K562 (cell line): Measurements from ENCODE around the gene PNPLA1. TPM values are rescaled to one million over a fixed set of nuclear protein-coding genes. Genes with fewer than 3 reads are reported as not detected.

Experiments
- ATAC-seq: fragments of 200-7000 bp; cut with Tn5 transposase; 3 replicates; pipeline ENCODE4 v1.9.1; 2020; ENCODE audit warnings: moderate library complexity
- BruUV-seq: library from RNA; stranded (reverse); fragments of 400-500 nt; replicated peaks from 2 replicates; lab custom pipeline; 2021; lab: Mats Ljungman, UMichigan
- CTCF ChIA-PET: fragments of 300-600 bp; formaldehyde crosslinking; extraction: SDS; loops from one replicate; lab custom pipeline; 2021; ENCODE audit warnings: low intra/inter-chr PET ratio; lab: Yijun Ruan, JAX
- POLR2A ChIA-PET: fragments of 300-600, 350-650 bp; sonication (Branson Sonifier 250); formaldehyde crosslinking; extraction: SDS; loops from one replicate; lab custom pipeline; 2021; ENCODE audit warnings: antibody characterized with exemption, inconsistent platforms; lab: Yijun Ruan, JAX
- DNase-seq, 4 experiments: peaks; one replicate each; pipeline versions ENCODE4 v3.0.0 to v3.0.0-alpha.2; 2011 to 2018; ENCODE audit warnings: low spot score in 3 of 4, mixed read lengths in 3 of 4; ENCODE audit errors: extremely low read depth in 1 of 4
- FAIRE-seq: peaks from 2 replicates; lab custom pipeline; 2011; peaks lifted over from hg19 to GRCh38; lab: Jason Lieb, UNC
- H2AFZ ChIP-seq: 2 replicates; pipeline ENCODE4 v1.6.0; 2011; ENCODE audit warnings: low read depth, low read length, control low read depth, inconsistent platforms
- H3K27ac ChIP-seq: fragments of 200-600 bp; 3 replicates; pipeline ENCODE4 v1.8.0; 2011; ENCODE audit warnings: low read depth, mild to moderate bottlenecking, control low read depth, inconsistent platforms, low read length, moderate library complexity, mixed read lengths; ENCODE audit errors: extremely low read depth
- H3K27me3 ChIP-seq, 2 experiments: fragments of 300-600 bp in 1 of 2; 2 replicates in 1 of 2; 3 replicates in 1 of 2; pipeline versions ENCODE4 v1.6.0 to v1.8.0; 2011; ENCODE audit warnings: inconsistent platforms in 2 of 2, low read length in 2 of 2, mild to moderate bottlenecking in 1 of 2, mixed read lengths in 1 of 2, moderate library complexity in 1 of 2; ENCODE audit not compliant: control insufficient read depth in 2 of 2, insufficient read depth in 2 of 2
- H3K36me3 ChIP-seq: fragments of 300-600 bp; 3 replicates; pipeline ENCODE4 v1.8.0; 2011; ENCODE audit warnings: mild to moderate bottlenecking, low read length, inconsistent platforms; ENCODE audit not compliant: control insufficient read depth, insufficient read depth
- H3K4me1 ChIP-seq, 2 experiments: fragments of 200-600 bp in 1 of 2; replicated peaks in 1 of 2; 2 replicates in 1 of 2; 3 replicates in 1 of 2; pipeline versions ENCODE4 v1.5.1 to v1.8.0; 2011; ENCODE audit warnings: inconsistent platforms in 2 of 2, low read length in 2 of 2, mild to moderate bottlenecking in 1 of 2, mixed read lengths in 1 of 2, moderate library complexity in 1 of 2; ENCODE audit not compliant: control insufficient read depth in 2 of 2, insufficient read depth in 2 of 2
- H3K4me2 ChIP-seq: 2 replicates; pipeline ENCODE4 v1.6.1; 2011; ENCODE audit warnings: low read length, control low read depth, inconsistent platforms, mixed read lengths; ENCODE audit not compliant: insufficient read depth
- H3K4me3 ChIP-seq: fragments of 200-600 bp; sonication (generic), shearing (Covaris generic); 2 replicates; pipeline ENCODE4 v1.5.1; 2016; ENCODE audit warnings: control low read depth, inconsistent platforms
- H3K79me2 ChIP-seq: fragments of 200-600 bp; 3 replicates; pipeline ENCODE4 v1.8.0; 2011; ENCODE audit warnings: low read length, inconsistent platforms; ENCODE audit not compliant: control insufficient read depth, insufficient read depth
- H3K9ac ChIP-seq, 2 experiments: 2 replicates each; pipeline versions ENCODE4 v1.6.0 to v1.6.1; 2011; ENCODE audit warnings: low read depth in 2 of 2, low read length in 2 of 2, control low read depth in 1 of 2, inconsistent platforms in 1 of 2, mild to moderate bottlenecking in 1 of 2, mixed read lengths in 1 of 2; ENCODE audit not compliant: insufficient read depth in 1 of 2
- H3K9me1 ChIP-seq: one replicate; pipeline ENCODE4 v1.6.0; 2011; ENCODE audit warnings: inconsistent platforms, mild to moderate bottlenecking, low read length, moderate library complexity; ENCODE audit not compliant: control insufficient read depth, insufficient read depth
- H3K9me3 ChIP-seq: replicated peaks from 2 replicates; pipeline ENCODE4 v1.5.1; 2011; ENCODE audit warnings: low read depth, low read length, inconsistent platforms; ENCODE audit not compliant: control insufficient read depth, insufficient read depth
- H4K20me1 ChIP-seq: replicated peaks from 2 replicates; pipeline ENCODE4 v1.6.1; 2011; ENCODE audit warnings: low read length, inconsistent platforms, mixed read lengths; ENCODE audit not compliant: control insufficient read depth, insufficient read depth
- CXXC5 ChIP-seq: fragments of 250-450 bp; sonication (Bioruptor Pico); IDR thresholded peaks from 2 replicates; pipeline ENCODE4 v1.8.0; 2022; ENCODE audit warnings: inconsistent platforms, mild to moderate bottlenecking, moderate library complexity
- HDAC6 ChIP-seq: IDR thresholded peaks from 2 replicates; pipeline ENCODE4 v1.6.1; 2012; ENCODE audit warnings: low read depth, mild to moderate bottlenecking, control low read depth, inconsistent platforms, low read length, moderate library complexity
- KLF13 ChIP-seq: fragments of 450-650 bp; IDR thresholded peaks from 2 replicates; pipeline ENCODE4 v1.6.1; 2016; ENCODE audit warnings: missing genetic modification characterization, low read depth, mild to moderate bottlenecking, missing compliant biosample characterization, moderate library complexity, borderline replicate concordance
- MCM5 ChIP-seq: fragments of 450-650 bp; IDR thresholded peaks from 2 replicates; pipeline ENCODE4 v1.6.1; 2016; ENCODE audit warnings: low read depth
- POLR3G ChIP-seq: IDR thresholded peaks from 2 replicates; pipeline ENCODE4 v1.6.1; 2011; ENCODE audit not compliant: insufficient read length, insufficient replicate concordance; ENCODE audit errors: extremely low read depth
- RCOR1 ChIP-seq, 2 experiments: IDR thresholded peaks; 2 replicates each; pipeline ENCODE4 v1.6.1; 2012; ENCODE audit warnings: low read depth in 2 of 2, low read length in 2 of 2, borderline replicate concordance in 1 of 2, improper control_type of control experiment in 1 of 2
- SAP30 ChIP-seq: fragments of 200-600 bp; sonication (generic); IDR thresholded peaks from 2 replicates; pipeline ENCODE4 v1.6.1; 2012; ENCODE audit warnings: borderline replicate concordance, low read depth, mild to moderate bottlenecking, moderate library complexity, low read length, control low read depth, inconsistent platforms; ENCODE audit not compliant: insufficient read depth, poor library complexity, severe bottlenecking
- U2AF1 ChIP-seq: fragments of 200-400 bp; formaldehyde crosslinking; optimal IDR thresholded peaks from 2 replicates; pipeline ENCODE3; 2017; ENCODE audit warnings: mild to moderate bottlenecking, low read depth, low read length, moderate library complexity
- ZNF583 ChIP-seq: fragments of 250-450 bp; sonication (Bioruptor Pico); IDR thresholded peaks from 2 replicates; pipeline ENCODE4 v1.4.0; 2020
- WGBS: fragments of 100-300 bp; shearing (Covaris generic); methylation state at CpG from one replicate; pipeline ENCODE4 v1.1.6; 2016; ENCODE audit warnings: low coverage, mixed read lengths; ENCODE audit not compliant: insufficient coverage; ENCODE audit errors: missing lambda C conversion rate; 5-methylcytosine and 5-hydroxymethylcytosine counted together
- in situ Hi-C: fragments of 300-500 bp; cut with MboI; formaldehyde crosslinking; loops from 4 replicates; pipeline ENCODE4 v1.15.0; 2018; ENCODE audit warnings: inconsistent platforms, mixed read lengths
- intact Hi-C: fragments of 100-400 bp; cut with micrococcal nuclease; formaldehyde crosslinking; loops from 2 replicates; pipeline ENCODE4 v1.14.2; 2022
- polyA plus RNA-seq, 8 experiments: library from polyadenylated mRNA; depleted of rRNA in 4 of 8; stranded (reverse) in 5 of 8; unstranded in 3 of 8; fragments of >200 nt; fragmentation: Nextera tagmentation in 2 of 8; fragmentation: Illumina TruSeq in 1 of 8; extraction: Ambion mirVana in 2 of 8; extraction: Trizol in 1 of 8; gene quantifications; 2 replicates each; pipeline versions ENCODE4 v1.2.1 to v1.2.3, GENCODE V29; 2011 to 2014; ENCODE audit warnings: inconsistent platforms in 1 of 8, missing spikeins in 1 of 8
- total RNA-seq, 7 experiments: library from RNA; depleted of rRNA in 6 of 7; stranded (reverse); fragments of >200 nt in 6 of 7; fragmentation: Illumina TruSeq in 2 of 7; extraction: Trizol in 2 of 7; gene quantifications; 2 replicates each; pipeline versions ENCODE4 v1.2.1 to v1.2.3, GENCODE V29; 2011 to 2021; ENCODE audit warnings: low replicate concordance in 1 of 7
- TF ChIP-seq, protein P1 (sequence below): fragments of 250-450 bp; sonication (Bioruptor Pico); IDR thresholded peaks from 2 replicates; pipeline ENCODE4 v1.5.0; 2021
- TF ChIP-seq, protein P2 (sequence below): fragments of 250-450 bp; sonication (Bioruptor Pico); IDR thresholded peaks from 2 replicates; pipeline ENCODE4 v1.5.0; 2020; ENCODE audit warnings: mild to moderate bottlenecking
- TF ChIP-seq, protein P3 (sequence below): fragments of 450-650 bp; formaldehyde crosslinking; IDR thresholded peaks from 2 replicates; pipeline ENCODE4 v1.4.0; 2020; ENCODE audit warnings: mild to moderate bottlenecking, moderate library complexity
- TF ChIP-seq, protein P4 (sequence below): IDR thresholded peaks from 2 replicates; pipeline ENCODE4 v1.6.1; 2014; ENCODE audit warnings: antibody characterized with exemption
- TF ChIP-seq, protein P5 (sequence below): fragments of 450-650 bp; IDR thresholded peaks from 2 replicates; pipeline ENCODE4 v1.6.1; 2016; ENCODE audit warnings: mild to moderate bottlenecking

PNPLA1 gene
- total and polyA plus RNA-seq, 9 of the 15 experiments (the other 6 are each of a cell fraction or from before 2014, with no cell fraction given): 0.04 to 0.27 (median 0.13) TPM; not detected in 2

DNA sequence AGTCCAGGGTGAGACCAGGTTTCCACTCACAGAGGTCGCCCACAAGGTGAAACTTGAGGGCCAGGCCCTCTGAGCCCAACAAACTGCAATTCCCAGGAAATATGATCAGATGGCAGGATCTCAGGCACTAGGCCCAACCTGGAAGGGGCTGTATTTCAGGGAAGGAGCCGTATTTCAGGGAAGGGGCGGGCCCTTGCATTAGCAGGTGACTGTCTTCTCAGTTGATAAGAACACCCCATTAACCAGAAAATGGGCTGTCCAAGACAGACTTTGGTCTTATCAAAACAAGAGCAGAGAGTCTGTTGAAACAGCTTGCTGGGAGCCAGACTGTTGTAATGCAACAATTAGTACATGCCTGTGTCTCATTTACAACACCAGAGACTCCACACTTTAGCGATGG is 77.8 kb downstream of the PNPLA1 start:
- H3K79me2 ChIP-seq: no peaks in the 10 kb centered on the region
- CTCF ChIA-PET: no interaction called here
- H2AFZ ChIP-seq: peak overlapping the region; percentile 37
- DNase-seq (peak; percentile 82 to 89 (median 88)), ATAC-seq (peak; percentile 79), FAIRE-seq (peak; percentile 86)
- peaks cover 3% of the 10 kb centered on the region; the same call in 1 of the 2 replicates for H3K9me3 ChIP-seq
- H3K9ac ChIP-seq: peak overlapping the region; percentile 14 to 49; a peak in 1 of 4 replicates
- H4K20me1 ChIP-seq: peaks cover 9% of the 10 kb centered on the region; the same call in 1 of the 2 replicates
- no TSS peak for BruUV-seq
- POLR2A ChIA-PET: interaction anchor here (0.5 to 3.6 kb wide), 4 partner anchors 10 to 990 kb away, joined by 3 to 15 read pairs (median 3); no protein-coding TSS in a partner anchor
- intact Hi-C loops (no loop called here), in situ Hi-C loops (no loop called here)
- peak overlapping the region; percentile 19 for H3K4me2 ChIP-seq
- 13% methylated on average over 4 of the region's 4 CpGs for WGBS
- H3K27ac ChIP-seq: peak overlapping the region; percentile 28; the same call in 2 of the 3 replicates
- H3K36me3 ChIP-seq: no peaks in the 10 kb centered on the region
- no peaks in the 10 kb centered on the region for H3K9me1 ChIP-seq
- H3K4me3 ChIP-seq: no peak overlapping the region
- H3K4me1 ChIP-seq: peaks cover 28 to 33% of the 10 kb centered on the region in 2 experiments
- H3K27me3 ChIP-seq: 0 out of 5 replicates have a peak, but pooled peaks cover 0 to 4% of the 10 kb centered on the region in 2 experiments
- TF ChIP-seq KLF13 (tag): 0 out of 2 replicates have a peak, but pooled peaks have one; percentile 37
- TF ChIP-seq U2AF1: no peak
- TF ChIP-seq ZNF583 (CRISPR knock-in tag): no peak
- TF ChIP-seq, protein P1, sequence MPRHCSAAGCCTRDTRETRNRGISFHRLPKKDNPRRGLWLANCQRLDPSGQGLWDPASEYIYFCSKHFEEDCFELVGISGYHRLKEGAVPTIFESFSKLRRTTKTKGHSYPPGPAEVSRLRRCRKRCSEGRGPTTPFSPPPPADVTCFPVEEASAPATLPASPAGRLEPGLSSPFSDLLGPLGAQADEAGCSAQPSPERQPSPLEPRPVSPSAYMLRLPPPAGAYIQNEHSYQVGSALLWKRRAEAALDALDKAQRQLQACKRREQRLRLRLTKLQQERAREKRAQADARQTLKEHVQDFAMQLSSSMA: no peak
- TF ChIP-seq, protein P2, sequence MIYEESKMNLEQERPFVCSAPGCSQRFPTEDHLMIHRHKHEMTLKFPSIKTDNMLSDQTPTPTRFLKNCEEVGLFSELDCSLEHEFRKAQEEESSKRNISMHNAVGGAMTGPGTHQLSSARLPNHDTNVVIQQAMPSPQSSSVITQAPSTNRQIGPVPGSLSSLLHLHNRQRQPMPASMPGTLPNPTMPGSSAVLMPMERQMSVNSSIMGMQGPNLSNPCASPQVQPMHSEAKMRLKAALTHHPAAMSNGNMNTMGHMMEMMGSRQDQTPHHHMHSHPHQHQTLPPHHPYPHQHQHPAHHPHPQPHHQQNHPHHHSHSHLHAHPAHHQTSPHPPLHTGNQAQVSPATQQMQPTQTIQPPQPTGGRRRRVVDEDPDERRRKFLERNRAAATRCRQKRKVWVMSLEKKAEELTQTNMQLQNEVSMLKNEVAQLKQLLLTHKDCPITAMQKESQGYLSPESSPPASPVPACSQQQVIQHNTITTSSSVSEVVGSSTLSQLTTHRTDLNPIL (CRISPR knock-in tag): no peak
- no peak for TF ChIP-seq MCM5
- TF ChIP-seq, protein P3, sequence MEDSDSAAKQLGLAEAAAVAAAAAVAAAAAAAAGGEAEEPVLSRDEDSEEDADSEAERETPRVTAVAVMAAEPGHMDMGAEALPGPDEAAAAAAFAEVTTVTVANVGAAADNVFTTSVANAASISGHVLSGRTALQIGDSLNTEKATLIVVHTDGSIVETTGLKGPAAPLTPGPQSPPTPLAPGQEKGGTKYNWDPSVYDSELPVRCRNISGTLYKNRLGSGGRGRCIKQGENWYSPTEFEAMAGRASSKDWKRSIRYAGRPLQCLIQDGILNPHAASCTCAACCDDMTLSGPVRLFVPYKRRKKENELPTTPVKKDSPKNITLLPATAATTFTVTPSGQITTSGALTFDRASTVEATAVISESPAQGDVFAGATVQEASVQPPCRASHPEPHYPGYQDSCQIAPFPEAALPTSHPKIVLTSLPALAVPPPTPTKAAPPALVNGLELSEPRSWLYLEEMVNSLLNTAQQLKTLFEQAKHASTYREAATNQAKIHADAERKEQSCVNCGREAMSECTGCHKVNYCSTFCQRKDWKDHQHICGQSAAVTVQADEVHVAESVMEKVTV (CRISPR knock-in tag): no peak
- TF ChIP-seq POLR3G: no peak
- TF ChIP-seq, protein P4, sequence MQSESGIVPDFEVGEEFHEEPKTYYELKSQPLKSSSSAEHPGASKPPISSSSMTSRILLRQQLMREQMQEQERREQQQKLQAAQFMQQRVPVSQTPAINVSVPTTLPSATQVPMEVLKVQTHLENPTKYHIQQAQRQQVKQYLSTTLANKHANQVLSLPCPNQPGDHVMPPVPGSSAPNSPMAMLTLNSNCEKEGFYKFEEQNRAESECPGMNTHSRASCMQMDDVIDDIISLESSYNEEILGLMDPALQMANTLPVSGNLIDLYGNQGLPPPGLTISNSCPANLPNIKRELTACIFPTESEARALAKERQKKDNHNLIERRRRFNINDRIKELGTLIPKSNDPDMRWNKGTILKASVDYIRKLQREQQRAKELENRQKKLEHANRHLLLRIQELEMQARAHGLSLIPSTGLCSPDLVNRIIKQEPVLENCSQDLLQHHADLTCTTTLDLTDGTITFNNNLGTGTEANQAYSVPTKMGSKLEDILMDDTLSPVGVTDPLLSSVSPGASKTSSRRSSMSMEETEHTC: 0 out of 2 replicates have a peak, but pooled peaks have one; percentile 50
- no peak for TF ChIP-seq HDAC6
- TF ChIP-seq, protein P5, sequence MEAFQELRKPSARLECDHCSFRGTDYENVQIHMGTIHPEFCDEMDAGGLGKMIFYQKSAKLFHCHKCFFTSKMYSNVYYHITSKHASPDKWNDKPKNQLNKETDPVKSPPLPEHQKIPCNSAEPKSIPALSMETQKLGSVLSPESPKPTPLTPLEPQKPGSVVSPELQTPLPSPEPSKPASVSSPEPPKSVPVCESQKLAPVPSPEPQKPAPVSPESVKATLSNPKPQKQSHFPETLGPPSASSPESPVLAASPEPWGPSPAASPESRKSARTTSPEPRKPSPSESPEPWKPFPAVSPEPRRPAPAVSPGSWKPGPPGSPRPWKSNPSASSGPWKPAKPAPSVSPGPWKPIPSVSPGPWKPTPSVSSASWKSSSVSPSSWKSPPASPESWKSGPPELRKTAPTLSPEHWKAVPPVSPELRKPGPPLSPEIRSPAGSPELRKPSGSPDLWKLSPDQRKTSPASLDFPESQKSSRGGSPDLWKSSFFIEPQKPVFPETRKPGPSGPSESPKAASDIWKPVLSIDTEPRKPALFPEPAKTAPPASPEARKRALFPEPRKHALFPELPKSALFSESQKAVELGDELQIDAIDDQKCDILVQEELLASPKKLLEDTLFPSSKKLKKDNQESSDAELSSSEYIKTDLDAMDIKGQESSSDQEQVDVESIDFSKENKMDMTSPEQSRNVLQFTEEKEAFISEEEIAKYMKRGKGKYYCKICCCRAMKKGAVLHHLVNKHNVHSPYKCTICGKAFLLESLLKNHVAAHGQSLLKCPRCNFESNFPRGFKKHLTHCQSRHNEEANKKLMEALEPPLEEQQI: no peak
- peak; percentile 28; the same call in 1 of the 2 replicates for TF ChIP-seq CXXC5 (CRISPR knock-in tag)
- TF ChIP-seq SAP30: no peak
- TF ChIP-seq RCOR1 (IDR thresholded peaks at IDR 0.05; ENCODE audit: borderline replicate concordance in 1 of 2, low read depth in 2 of 2, low read length in 2 of 2): peak in 1 of 2 experiments; percentile 79; a peak in 2 of 4 replicates
